GM19372 (cell line): Measurements from ENCODE around the gene PRR5.
"Not testable (repeated sequence)": the region's sequence is repeated elsewhere in the genome, so short reads cannot be mapped to it uniquely, and the experiment has no call there.

Experiments used
- ATAC-seq: cut with Tn5 transposase; IDR thresholded peaks from one replicate; pipeline ENCODE4 v1.9.1; 2021; ENCODE audit warnings: mild to moderate bottlenecking, low read depth, moderate library complexity; ENCODE audit not compliant: unreplicated experiment

Gene PRR5

DNA sequence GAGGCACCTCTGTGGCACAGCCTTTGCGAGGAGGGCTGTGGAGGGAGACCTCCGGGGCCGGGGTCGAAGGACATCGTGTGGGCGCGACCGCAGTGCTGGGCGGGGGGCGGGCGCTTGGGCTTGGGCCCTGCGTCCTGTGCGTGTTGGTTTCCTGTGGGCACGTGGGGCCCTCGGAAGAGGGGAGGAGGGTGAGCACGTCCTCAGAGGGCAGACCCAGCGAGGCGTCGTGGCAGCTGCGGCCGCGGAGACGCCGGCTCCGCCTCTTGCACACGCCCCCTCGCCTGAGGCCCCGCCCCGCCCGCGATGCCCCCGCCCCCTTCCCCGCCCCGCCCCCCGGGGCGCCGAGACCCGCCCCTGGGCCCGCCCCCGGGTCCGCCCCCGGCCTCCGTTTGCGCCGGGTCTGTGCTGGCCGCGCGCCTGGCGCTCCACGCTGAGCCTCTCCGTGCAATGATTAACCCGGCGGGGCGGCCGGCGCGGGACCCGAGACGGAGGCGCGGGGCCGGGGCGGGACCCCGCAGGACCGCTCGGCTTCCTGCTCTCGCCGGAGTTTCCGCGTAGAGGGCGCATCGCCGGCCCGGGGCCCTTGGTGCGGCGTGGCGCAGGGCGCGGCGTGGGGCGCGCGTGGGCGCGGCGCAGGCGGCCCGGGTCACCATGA, at the start of gene PRR5:
TSS of gene PRR5 (plus strand) at position 381 of the 655 bp plus-strand sequence. CDS start at position 652, 271 bp downstream.
- ATAC-seq = peak; percentile 69

- not testable (repeated sequence) for ATAC-seq
Observed at GRCh38 chr22:44652866-44653265, 49.1 kb upstream of the PRR5 start.

- ATAC-seq = no peak
Observed at GRCh38 chr22:44658311-44658953, 43.6 kb upstream of the PRR5 start.

DNA sequence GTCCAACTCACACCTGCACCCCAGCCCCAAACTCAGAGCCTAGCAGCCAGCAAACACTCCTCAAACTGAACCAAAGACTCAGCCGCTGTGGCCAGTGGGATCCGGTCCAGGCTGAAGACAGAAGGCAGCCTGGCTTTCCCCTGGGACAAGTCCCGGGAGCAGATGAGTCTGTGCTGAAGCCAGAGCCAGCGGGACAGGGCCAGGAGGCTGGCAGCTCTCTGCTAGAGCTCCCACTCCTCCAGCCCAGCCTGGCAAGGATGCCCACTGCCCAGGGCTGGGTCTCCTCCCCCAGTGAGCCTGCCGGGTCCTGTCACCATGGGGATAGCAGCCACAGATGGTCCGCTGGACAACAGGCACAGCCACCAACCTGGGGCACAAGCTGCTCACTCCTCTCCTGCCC, 42.9 kb upstream of the PRR5 start:
- ATAC-seq = no peak

DNA sequence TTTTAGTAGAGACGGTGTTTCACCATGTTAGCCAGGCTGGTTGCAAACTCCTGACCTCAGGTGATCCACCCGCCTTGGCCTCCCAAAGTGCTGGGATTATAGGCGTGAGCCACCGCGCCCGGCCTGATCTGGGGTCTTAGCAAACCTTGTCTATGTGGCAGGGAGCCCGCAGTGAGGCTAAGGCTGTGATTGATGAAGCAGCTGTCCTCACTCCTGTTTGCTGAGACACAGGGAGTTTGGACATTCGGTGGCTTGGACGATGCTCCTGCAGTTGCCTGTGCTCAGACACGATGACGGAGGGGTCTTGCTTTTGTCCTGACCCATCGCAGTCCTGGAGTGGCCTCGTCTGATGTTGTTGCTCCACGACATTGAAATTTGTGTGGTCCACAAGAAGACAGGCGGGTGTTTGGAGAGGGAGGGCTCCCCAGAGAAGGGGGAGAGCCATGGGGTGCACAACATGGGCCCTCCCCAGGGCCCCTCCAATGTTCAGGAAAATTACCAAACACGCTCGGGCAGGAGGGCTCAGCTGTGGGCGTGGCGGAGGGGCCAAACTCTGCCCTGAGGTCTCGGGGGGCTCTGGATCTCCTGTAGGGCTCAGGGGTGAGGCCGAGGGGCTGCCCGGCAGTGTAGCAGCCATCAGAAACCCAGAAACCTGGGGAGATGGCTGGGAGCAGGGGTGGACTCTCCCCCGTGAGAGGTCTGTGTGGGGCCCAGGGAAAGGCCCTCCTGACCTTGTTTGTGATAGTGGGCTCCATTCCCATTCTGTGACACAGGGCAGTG, 41.8 kb upstream of the PRR5 start:
- no peak for ATAC-seq

- ATAC-seq = no peak
Observed at GRCh38 chr22:44661070-44661469, 40.9 kb upstream of the PRR5 start.

DNA sequence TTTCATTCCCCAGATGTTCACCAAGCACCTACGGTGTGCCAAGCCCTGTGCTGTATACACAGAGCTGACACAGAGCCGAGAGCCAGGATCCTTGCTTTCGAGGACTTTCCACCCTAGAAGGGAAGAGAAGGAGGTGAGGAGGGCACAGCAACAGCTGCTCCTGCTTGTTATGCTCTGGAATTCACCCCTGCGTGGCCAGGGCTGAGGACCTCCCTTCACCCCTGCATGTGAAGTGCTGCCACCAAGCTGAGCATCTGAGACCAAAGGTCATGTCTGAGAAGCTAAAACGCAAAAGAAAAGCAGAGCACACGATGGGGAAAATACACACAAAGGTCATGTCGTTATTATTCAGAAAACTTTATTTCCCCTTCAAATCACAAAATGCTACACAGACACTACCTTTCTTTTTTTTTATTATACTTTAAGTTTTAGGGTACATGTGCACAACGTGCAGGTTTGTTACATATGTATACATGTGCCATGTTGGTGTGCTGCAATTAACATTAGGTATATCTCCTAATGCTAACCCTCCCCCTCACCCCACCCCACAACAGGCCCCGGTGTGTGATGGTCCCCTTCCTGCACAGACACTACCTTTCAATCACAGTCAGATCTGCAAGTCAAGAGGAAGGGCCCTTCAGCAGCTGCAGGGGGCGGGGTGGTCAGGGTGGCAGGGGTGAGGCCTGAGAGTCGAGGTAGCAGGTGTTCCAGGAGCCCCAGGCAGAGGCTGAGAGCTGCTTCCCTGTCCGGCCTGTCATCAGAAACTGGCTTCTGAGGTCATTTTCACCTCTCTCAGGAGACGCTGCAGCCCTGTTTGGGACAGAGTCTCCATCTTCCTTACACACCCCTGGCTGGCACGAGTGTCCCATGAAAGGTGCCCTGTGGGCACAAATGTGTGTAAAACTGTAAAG, 40.1 kb upstream of the PRR5 start:
- no peak for ATAC-seq

GRCh38 chr22:44663256-44663999, 38.6 kb upstream of the PRR5 start:
- ATAC-seq = no peak

DNA sequence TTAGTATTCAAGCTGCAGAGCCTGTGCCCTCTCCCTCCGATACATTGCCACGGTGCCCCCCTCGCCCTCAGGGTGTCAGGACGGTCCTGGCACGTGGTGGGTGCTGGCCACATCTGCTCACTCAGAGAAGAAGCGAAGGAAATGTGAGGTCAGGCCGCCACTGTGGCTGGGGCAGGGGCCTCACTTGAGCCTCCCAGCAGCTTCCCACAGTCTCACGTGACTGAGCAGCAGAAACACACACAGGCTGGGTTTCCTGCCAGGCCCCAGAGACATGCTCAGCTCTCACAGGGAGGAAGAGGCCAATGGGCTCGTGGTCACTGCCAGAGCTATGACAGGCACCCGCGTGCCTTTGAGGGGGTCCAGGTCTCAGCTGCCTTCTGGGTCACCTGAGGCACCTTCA, 37.9 kb upstream of the PRR5 start:
- no peak for ATAC-seq

DNA sequence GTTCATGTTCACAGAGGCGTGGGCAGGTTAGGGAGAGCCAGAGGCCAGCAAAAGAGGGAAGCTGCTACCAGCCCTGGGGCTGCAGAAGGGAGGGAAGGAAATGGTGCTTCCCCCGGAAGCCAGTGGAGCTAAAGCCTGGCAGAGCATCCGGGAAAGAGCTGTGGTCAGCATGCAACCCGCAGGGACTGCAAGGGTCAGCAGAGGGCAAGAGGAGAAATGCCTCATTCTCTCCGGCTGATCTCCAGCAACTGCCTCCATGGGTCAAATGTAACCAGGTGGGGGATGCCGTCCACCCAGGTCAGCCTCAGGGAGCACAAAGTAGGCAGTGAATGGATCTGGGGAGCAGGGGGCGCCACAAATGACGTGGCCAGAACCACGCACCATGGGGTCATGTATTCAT, 36.9 kb upstream of the PRR5 start:
- no peak for ATAC-seq

- no peak for ATAC-seq
Observed at GRCh38 chr22:44666207-44666585, 35.8 kb upstream of the PRR5 start.

- ATAC-seq = no peak
Observed at GRCh38 chr22:44667276-44667675, 34.7 kb upstream of the PRR5 start.

- ATAC-seq = no peak
Observed at GRCh38 chr22:44667829-44668189, 34.2 kb upstream of the PRR5 start.

- ATAC-seq = no peak
Observed at GRCh38 chr22:44668190-44668885, 33.7 kb upstream of the PRR5 start.

- ATAC-seq = no peak
Observed at GRCh38 chr22:44668886-44669521, 33.0 kb upstream of the PRR5 start.

DNA sequence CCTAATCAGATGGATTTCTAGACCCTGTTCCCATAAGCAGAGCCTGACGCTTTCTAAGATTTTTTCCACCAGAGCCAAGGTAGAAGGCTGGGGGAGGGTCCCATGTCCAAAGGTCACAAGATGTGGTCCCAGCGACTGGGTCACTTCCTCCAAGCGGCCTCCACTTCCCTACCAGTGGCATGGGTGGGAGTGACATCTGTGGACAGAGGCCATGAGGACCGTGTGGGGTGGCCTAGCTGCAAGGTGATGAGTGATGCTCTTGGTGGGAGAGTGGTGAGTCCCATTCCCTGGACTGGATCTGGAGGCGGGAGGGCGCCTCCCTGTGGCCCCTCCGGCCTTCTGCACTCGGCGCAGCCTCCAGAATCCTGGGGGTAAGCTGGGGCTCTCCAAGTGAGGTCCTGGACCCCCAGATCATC, 32.4 kb upstream of the PRR5 start:
- no peak for ATAC-seq

DNA sequence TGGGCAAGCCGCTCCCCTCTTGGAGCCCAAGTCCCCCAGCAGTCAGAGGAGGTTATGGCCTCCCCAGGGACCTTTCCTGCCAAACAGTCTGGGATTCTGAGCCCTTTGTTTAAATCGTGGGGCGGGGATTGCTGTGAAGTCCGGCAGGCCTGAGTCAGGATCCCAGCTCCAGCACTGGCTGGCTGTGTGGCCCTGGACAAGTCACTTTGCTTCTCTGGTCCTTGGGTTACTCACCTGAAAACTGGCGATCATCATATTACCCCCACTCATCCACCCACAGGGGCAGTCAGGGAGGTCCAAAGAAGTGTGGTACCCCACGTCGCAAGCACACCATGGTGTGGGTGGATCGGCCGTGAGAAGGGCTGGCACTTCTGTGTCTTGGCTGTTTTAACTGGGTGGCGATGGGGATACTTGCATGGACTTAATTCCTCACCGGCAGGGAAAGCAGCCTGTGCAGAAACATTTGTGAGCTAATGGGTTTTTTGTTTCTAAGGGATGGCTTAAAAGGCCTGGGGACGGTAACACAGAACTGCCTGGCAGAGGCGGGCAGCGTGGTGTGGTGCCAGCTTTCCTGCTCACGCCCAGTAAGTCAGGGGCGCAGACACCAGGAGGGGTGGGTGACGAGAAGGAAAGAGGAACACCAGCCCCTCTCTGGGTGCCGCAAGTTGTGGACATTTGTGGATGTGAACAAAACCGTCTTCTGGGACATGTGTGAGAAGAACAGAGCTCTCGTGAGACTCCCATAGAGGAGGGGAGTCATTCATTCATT, 31.6 kb upstream of the PRR5 start:
- ATAC-seq = no peak

DNA sequence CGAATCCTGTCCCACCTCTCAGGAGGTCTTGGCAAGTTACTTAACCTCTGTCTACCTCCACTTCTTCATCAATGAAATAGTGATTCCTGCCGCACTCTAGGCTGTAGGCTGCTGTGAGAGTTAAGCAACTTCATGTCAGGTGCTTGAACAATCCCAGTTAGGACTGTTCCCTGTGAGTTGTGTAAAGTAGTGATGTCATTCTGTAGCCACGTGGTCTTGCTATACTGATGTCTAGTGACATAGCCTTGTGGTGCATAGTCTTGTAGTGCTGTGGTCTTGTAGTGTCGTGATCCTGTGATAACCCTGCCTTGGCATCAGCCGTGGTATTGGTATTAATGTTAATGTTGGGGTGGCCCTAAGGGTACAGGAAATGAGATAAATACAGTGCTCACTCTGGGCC, 30.3 kb upstream of the PRR5 start:
- ATAC-seq = no peak
